NK-92 (cell line): Measurements from ENCODE around the gene SIRT3.
"Not testable (repeated sequence)": the region's sequence is repeated elsewhere in the genome, so short reads cannot be mapped to it uniquely, and the experiment has no call there.

Experiments used
- DNase-seq: peaks from one replicate; lab custom pipeline; 2025; ENCODE audit not compliant: unreplicated experiment; lab: John Stamatoyannopoulos, UW

The SIRT3 gene

DNA sequence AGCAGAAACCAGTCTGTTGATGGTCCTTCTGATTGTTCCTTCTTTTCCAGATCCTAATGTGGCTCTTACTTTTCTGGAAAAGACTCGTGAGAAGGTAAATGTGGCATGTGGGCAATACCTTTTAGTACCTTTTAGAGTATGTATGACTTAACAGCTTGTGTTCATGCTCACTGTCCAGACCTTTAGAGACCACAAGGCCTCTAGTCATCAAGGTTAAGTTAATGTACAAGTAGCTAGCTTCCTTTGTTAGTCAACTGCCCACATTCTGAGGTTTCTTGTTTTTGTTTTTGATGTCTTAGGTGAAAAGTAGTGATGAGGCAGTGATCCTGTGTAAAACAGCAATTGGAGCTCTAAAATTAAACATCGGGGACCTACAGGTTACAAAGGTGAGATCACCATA, 8.2 kb upstream of the SIRT3 start:
- no peak for DNase-seq

DNA sequence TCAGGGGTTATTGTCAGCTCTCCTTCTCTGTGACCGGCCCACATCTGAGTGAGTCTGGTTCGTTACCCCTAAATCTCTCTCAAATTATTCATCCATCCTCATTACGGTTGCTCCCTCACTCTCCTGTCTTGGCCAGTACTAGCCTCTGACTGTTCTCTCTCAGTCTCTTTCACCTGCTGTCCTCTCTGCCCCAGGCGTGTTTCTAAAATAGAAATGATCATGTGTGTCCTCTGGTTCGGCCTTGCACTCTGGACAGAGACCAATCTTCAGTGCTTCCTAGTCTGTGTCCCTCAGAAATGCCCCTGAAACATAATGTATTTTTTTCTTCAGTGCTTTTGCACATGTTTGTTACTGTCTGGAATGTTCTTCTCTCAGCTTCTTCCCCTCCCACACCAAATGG, 5.5 kb upstream of the SIRT3 start:
- no peak for DNase-seq

DNA sequence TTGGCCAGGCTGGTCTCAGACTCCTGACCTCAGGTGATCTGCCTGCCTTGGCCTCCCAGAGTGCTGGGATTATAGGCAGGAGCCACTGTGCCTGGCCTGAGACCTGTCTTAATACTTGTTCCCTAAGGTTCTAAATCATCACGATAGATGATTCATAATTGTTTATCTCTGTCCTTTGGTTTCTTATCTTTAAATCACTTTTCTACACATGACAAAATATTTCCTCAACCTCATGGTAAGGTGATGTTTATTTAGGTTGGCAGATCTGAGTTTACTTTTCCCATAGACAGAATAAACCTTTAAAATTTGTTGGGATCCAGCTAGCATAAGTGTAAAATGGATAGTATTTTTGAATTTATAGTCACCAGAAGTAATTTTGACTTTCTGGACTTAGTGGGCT, 4.2 kb upstream of the SIRT3 start:
- DNase-seq, result no peak

DNA sequence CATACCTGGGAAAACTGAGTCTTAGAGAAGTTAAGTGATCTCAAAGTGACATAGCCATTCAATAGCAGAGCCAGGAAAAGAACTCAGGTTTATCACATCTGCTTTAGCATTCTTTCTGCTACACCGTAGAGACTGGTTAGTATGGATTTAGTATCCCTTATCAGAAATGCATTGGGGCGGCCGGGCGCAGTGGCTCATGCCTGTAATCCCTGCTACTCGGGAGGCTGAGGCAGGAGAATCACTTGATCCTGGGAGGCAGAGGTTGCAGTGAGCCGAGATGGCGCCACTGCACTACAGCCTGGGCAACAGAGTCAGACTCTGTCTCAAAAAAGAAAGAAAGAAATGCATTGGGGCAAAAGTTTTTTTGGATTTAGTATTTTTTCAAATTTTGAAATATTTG, 2.2 kb upstream of the SIRT3 start:
- not testable (repeated sequence) for DNase-seq

DNA sequence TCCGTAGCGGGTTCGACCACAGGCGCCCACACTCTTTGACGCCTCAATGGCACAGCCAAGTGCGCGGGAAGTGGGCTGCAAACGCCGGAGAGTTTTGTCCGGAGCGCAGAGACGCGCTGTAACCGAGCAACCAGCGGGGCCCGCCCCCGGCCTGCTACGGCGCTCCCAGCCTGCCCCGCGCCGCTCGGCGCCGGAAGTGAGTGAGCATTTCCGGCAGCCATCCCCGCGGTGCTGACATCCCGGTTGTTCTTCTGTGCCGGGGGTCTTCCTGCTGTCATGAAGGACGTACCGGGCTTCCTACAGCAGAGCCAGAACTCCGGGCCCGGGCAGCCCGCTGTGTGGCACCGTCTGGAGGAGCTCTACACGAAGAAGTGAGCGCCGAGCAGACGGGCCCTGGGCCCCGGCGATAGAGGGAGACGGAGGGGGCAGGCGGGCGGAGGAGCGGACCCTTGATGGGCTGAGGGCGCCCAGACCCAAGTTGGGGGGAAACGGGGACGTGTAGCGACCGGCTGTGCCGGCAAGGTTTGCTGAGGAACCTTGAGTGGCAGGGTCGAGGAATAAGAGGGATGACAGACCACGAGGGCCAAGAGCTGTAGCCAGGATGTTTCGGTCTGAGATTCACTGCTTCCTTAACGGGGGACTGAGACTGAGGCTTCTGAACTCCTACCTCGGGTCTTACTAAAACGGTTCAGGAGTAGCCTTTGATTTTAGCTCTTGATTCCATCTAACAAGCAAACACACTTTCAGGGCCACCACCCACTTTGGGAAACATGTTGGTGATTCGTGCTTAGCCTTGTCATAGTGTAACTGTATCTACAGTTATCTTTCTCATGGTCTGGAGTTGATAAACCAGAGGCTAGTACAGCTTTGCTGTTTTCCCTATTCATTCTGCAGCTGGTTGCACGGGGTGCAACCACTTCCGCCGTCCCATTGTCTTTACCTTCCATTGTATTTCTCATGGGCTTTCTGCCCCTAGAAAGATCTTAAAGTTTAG, 929 bp upstream of the SIRT3 start, which contains the start of gene PSMD13:
TSS of gene PSMD13 (plus strand) at position 203 of the 994 bp plus-strand sequence. CDS start at position 277, 74 bp downstream.
- no peak for DNase-seq

DNA sequence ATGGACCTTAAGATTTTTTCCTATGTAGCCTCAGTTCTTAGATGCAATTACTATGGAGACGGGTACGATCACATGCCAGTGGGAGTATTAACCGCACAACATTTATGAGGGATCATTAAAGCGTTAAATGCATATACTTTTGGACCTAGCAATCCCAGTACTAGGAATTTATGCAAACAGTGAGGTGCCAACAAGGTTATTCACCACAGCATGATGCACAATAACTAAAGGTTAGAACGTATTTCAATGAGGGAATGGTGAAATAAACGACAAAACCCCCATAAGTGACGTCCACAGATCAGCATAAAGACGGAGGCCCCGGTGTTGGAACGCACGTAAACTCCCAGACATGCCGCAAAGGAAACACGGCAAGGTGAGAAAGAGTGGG, 539 bp downstream of the SIRT3 start:
- no peak for DNase-seq

DNA sequence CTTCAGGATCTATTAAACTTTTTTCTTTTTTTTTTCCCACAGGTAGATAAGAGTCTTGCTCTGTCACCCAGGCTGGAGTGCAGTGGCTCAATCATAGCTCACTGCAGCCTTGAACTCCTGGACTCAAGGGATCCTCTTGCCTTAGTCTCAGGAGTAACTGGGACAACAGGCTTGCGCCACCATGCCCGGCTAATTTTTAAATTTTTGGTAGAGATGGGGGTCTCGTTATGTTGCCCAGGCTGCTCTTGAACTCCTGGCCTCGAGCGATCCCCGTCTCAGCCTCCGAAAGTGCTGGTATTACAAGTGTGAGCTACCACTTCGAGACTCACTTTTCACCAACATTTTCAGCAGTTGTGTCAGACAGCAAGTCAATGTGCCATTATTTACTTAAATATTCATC, 962 bp downstream of the SIRT3 start:
- DNase-seq, result no peak

DNA sequence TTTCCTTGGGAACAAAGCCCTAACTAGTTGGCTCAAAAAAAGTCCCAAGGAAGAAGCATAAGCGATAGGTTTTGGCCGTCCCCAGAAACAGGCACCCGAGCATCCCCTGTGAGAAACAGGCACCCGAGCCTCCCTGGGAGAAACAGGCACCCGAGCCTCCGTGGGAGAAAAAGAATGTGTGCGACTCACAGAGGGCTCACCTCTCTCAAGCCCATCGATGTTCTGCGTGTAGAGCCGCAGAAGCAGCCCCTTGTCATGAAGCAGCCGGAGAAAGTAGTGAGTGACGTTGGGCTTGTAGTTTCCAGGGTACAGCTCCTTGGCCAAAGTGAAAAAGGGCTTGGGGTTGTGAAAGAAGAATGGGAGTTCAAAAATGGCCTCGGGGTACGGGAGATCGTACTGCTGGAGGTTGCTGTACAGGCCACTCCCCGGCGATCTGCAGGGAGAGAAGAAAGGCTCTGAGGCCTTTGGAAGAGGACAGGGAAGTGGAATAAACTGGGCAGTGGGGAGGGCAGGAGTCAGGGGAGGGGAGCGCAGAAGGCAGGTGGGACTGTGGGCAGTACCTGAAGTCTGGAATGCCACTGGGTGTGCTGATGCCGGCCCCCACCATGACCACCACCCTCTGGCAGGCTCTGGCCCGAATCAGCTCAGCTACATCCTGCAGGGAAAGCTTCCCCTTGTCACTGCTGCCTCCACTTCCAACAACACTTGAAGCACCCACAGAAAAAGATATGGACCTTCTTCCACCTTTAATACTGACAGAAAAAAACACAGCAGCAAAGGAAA, 3.2 kb downstream of the SIRT3 start:
- no peak for DNase-seq

DNA sequence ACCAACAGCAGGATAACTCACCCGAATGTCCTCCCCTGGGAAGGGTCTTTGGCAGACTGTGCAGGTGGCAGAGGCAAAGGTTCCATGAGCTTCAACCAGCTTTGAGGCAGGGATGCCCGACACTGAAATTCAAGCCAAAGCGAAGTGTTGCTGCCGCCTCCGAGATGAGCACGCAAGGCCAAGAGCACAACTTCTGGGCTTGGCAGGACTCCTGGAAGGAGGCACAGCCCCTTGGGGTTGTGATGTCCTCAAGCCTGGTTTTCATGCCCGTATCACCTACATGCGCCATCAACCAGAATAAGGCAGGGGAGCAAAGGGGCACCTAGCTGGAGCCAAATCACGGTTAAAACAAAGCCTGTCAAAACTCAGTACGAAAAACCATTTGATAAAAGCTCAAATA, 5.7 kb downstream of the SIRT3 start:
- no peak for DNase-seq

DNA sequence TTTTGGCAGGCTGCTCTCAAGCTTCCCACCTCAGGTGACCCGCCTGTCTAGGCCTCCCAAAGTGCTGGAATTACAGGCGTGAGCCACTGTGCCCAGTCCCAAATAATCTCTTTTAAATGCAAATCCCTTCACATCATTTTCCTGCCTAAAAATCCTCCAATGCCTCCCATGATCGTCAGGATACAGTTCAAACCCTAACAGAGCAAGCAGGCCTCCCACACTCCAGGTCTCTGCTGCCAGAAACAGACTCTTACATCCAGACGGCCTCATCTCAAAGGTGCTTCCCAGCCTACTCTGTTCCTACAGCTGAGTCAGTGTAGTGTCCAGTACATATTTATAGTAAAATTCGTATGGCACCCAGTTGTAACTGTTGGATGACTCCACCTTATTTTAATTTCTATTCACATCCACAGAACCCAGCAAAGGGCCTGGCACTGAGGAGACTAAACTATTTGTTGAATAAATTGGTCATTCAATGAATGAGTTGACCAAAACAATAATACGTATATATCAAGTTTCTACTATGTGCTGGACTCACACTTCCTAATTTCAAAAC, 8.2 kb downstream of the SIRT3 start:
- DNase-seq, result no peak

DNA sequence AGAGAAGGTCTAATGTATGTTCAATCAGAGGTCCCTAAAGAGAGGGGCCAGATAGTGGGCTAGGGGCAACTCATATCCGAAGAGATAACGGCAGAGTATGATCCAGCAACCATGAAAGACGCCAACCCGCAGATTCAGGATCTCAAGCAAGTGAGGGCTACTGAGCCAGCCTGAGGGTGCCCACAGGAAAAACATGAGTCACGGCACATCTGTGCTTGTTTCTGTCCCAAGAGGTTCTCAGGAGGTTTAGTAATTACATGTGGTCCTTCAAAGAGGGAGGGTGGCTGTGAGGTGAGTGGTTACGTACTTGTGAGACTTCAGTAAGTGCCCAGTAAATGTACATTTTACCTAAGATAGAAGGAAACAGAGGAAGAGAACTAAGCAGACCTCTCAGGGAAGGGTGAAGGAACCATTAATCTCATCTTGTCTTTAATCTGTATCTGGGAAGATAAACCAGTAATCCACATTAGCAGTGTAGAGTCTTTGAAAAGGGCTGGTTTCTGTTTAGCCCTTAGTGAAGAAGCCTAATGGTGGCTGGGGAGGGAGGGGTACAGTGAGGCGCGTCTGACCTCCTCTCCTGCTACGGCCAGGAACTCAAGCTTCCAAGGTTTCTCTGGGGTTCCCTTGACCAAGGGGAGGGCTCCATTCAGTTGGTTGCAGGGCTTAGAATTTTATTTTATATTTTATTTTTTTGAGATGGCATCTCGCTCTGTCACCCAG, 10.2 kb downstream of the SIRT3 start:
- no peak for DNase-seq

DNA sequence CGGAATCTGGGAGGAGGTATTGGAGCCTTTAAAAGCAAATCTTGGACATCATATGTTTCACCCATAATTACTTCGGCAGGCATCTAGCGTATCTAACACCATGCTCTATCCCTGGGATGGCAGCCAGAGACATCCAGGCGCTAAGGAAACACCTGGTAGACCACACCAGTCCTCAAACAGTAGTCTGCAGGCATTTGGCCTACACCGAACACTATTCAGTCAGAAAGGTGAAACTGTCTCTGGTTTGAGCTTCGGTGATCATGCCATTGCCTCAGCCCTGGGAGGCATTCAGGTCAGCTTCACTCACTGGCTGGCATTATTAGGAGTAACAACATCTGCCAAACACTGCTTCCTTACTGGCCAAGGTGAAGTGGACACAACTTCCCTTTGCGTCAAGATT, 11.7 kb downstream of the SIRT3 start:
- no peak for DNase-seq

DNA sequence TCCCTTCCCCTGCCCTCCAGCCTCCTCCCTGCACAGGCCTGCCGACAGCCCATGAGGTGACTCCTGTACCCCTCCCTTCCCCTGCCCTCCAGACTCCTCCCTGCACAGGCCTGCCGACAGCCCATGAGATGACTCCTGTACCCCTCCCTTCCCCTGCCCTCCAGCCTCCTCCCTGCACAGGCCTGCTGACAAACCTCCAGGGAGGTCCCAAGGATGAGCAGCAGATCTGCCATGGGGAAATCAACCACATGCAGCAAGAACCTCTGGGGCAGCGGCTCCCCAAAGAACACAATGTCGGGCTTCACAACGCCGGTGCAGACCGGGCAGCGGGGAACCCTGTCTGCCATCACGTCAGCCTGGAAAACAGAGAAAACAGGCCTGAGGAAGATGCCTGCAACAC, 12.3 kb downstream of the SIRT3 start:
- no peak for DNase-seq

DNA sequence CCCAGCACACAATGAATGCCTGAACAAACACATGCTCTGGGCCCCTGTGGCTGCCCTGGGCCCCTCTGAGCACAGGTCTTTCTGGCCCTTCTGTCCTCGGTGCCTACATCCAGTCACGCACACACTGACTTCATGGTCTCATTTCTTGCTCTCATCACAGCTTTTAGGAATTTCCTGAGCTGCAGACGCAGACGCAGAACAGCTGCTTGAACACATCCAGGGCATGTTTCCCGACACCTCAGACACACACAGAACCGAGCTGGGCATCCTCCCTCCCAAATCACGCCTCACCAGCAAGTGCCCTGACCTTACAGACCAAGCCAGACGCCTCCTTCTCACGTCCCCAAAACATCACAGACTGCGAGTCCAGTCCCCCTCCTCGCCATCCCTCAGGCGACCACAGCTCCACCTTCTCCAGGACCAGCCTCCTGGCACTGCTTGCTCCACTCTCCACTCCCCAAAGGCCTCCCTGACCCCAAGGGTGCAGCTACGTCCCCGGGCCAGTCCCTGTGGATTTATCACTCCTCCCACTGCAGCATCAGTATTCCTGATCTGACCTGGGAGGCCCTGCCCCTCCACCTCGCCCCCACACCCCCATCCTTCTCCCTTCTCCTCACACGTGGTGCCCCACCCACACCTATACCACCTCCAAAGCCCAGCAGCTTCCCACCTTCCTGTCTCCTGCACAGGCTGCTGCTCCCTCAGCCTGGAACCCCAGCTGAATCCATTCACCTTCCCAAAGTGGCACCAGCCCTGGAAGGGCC, 12.9 kb downstream of the SIRT3 start:
- DNase-seq, result no peak

DNA sequence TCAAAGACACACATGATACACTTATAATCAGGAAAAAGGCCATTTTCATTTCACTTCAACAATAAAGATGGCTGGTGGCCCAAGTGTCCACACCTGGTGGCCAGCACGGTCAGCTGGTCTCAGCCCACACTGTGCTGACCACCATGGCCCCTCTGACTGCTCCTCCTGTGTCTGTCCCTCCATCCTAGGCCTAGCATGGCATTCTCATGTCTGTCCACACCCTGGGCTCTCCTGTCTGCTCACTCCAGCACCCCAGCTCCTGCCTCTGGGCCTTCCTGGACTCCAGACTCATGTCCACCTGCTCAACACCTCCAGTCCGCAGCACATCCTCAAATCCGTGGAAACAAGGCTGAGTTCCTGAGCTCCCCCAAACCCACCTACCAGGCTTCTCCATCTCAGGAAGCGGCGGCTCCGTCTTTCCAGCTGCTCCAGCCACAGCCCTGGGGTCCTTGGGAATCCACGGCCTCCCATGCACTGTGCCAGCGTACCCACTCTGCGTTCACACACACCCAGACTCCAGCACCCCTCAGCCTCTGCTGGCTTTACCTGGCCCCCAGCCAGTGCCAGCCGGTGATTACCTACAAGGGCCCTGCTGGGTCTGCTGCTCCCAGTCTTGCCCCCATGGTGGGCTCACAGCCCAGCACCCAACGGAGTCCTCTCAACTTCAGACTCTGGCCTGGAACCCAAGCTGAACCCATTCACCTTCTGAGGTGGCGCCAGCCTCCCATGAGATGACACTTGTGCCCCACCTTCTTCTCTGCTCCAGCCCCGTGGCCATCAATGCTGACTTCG, 13.9 kb downstream of the SIRT3 start:
- no peak for DNase-seq

DNA sequence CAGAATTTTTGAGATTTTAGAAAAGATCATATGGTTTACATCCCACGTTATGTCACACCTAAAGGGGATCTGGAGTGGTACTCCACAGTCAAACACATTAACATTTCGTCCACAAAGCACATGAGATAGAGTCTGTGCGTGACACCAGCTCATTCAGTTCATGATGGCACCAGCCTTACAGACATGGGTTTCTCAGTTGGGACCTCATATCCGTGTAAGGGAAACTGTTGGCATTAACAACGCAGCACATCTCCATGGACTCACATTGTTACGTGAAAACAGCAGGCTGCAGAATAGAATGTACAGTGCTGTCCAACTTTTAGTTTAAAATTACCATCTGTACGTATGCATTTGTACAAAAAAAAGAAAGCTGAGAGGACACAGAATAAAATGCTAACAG, 14.6 kb downstream of the SIRT3 start:
- no peak for DNase-seq

DNA sequence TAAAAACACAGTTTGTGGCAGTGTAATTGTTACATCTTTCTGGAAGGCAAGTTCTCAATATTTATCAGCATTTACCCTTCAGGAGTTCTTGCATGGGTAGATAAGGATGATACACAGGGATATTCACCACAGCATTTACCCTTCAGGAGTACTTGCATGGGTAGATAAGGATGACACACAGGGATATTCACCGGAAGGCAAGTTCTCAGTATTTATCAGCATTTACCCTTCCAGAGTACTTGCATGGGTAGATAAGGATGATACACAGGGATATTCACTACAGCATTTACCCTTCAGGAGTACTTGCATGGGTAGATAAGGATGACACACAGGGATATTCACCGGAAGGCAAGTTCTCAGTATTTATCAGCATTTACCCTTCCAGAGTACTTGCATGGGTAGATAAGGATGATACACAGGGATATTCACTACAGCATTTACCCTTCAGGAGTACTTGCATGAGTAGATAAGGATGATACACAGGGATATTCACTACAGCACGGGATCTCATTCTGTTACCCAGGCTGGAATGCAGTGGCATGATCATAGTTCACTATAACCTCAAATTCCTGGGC, 15.4 kb downstream of the SIRT3 start:
- not testable (repeated sequence) for DNase-seq

DNA sequence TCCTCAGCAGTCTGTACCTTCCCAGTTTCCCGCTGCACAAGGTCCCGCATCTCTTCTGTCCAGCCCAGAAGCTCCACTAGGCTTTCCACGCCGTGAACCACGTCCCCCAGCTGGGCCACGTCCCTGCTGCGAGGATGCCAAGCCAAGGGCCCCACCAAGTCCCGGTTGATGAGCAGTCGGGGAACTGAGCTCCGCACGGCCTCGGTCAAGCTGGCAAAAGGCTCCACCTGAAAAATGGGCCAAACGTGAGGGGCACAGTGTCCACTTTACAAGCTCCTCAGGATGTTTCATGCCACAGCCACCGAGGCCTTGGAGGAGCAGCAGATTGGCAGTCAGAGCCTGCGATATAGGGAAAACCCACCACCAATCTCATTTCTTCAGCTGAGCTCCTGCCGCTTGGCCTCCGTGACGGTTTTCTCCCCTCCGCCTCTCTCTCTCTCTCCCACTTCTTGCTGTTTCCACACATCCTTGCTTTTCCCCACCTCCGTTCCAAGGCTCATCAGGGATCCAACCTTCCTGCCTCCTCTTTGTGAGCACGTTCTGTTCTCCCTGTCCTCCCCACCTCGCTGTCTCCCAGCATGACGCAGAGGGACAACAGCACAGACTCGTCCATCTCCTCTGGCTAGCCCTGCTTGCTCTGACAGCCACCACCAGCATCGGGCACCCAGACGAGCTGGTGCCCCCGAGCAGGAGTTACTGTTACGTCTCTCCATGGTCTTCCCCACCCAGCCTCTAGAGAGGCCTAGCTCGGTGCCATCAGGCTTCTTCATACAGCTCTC, 17.1 kb downstream of the SIRT3 start:
- DNase-seq, result no peak
